GM23338 (cell line): ENCODE results near the gene MBTPS2. TPM values are rescaled to one million over a fixed set of nuclear protein-coding genes. Genes with fewer than 3 reads are reported as not detected.

ENCODE experiments used
- ATAC-seq: fragments of 200-7000 bp; cut with Tn5 transposase; 3 replicates; pipeline ENCODE4 v1.9.1; 2020
- DNase-seq: peaks from one replicate; pipeline ENCODE4 v3.0.0-alpha.2; 2015; ENCODE audit warnings: low spot score
- H2AFZ ChIP-seq: fragments of 200-600 bp; sonication (generic); 2 replicates; pipeline ENCODE4 v1.8.0; 2016; ENCODE audit warnings: antibody characterized with exemption, mild to moderate bottlenecking, moderate library complexity
- H3F3A ChIP-seq: fragments of 200-600 bp; sonication (generic); replicated peaks from 2 replicates; pipeline ENCODE4 v1.8.0; 2017; ENCODE audit warnings: antibody characterized with exemption, mixed run types, low read depth
- H3K27ac ChIP-seq: fragments of 200-600 bp; sonication (generic); 2 replicates; pipeline ENCODE4 v1.6.1; 2016; ENCODE audit warnings: low read depth
- H3K27me3 ChIP-seq: fragments of 200-600 bp; sonication (generic); 2 replicates; pipeline ENCODE4 v1.8.0; 2016; ENCODE audit warnings: mild to moderate bottlenecking, mixed run types, moderate library complexity; ENCODE audit not compliant: insufficient read depth
- H3K36me3 ChIP-seq: fragments of 200-600 bp; sonication (generic); 2 replicates; pipeline ENCODE4 v1.8.0; 2016; ENCODE audit warnings: mild to moderate bottlenecking; ENCODE audit not compliant: insufficient read depth
- H3K4me1 ChIP-seq: fragments of 200-600 bp; sonication (generic); 2 replicates; pipeline ENCODE4 v1.8.0; 2016; ENCODE audit warnings: mild to moderate bottlenecking, moderate library complexity; ENCODE audit not compliant: insufficient read depth
- H3K4me2 ChIP-seq: fragments of 200-600 bp; sonication (generic); 2 replicates; pipeline ENCODE4 v1.7.1; 2017; ENCODE audit warnings: mixed run types
- H3K4me3 ChIP-seq: fragments of 200-600 bp; sonication (generic); 2 replicates; pipeline ENCODE4 v1.6.1; 2016; ENCODE audit warnings: mixed run types
- H3K79me2 ChIP-seq: fragments of 200-600 bp; sonication (generic); replicated peaks from 2 replicates; pipeline ENCODE4 v1.8.0; 2017; ENCODE audit warnings: mild to moderate bottlenecking; ENCODE audit not compliant: insufficient read depth
- H3K9me2 ChIP-seq: fragments of 200-600 bp; sonication (generic); 2 replicates; pipeline ENCODE4 v1.8.0; 2017; ENCODE audit not compliant: insufficient read depth
- H4K20me1 ChIP-seq: fragments of 200-600 bp; sonication (generic); replicated peaks from 2 replicates; pipeline ENCODE4 v1.8.0; 2017; ENCODE audit warnings: mild to moderate bottlenecking; ENCODE audit not compliant: insufficient read depth
- H3K27ac Mint-ChIP-seq: 2 replicates; pipeline ENCODE4 v1.8.0; 2020; ENCODE audit warnings: inconsistent platforms, mild to moderate bottlenecking, moderate library complexity, mixed read lengths
- H3K27me3 Mint-ChIP-seq: 3 replicates; pipeline ENCODE4 v1.8.0; 2022; ENCODE audit warnings: low read depth, mild to moderate bottlenecking, moderate library complexity, mixed read lengths, inconsistent platforms; ENCODE audit not compliant: insufficient read depth, poor library complexity
- H3K36me3 Mint-ChIP-seq: 3 replicates; pipeline ENCODE4 v1.8.0; 2021; ENCODE audit warnings: low read depth, mild to moderate bottlenecking, inconsistent platforms, moderate library complexity, mixed read lengths
- H3K4me1 Mint-ChIP-seq: 3 replicates; pipeline ENCODE4 v1.8.0; 2020; ENCODE audit warnings: mild to moderate bottlenecking, inconsistent platforms, mixed read lengths
- H3K4me3 Mint-ChIP-seq: 3 replicates; pipeline ENCODE4 v1.8.0; 2021; ENCODE audit warnings: moderate library complexity, mild to moderate bottlenecking, inconsistent platforms, mixed read lengths
- H3K9me3 Mint-ChIP-seq: 3 replicates; pipeline ENCODE4 v1.8.0; 2020; ENCODE audit warnings: moderate library complexity, mild to moderate bottlenecking, inconsistent platforms, mixed read lengths
- CREB1 ChIP-seq: fragments of 250-450 bp; sonication (Bioruptor Pico); IDR thresholded peaks from 2 replicates; pipeline ENCODE4 v1.5.0; 2020; ENCODE audit warnings: low read depth, mild to moderate bottlenecking, moderate library complexity
- EZH2 ChIP-seq: fragments of 200-600 bp; sonication (generic); IDR thresholded peaks from one replicate; pipeline ENCODE4 v1.8.0; 2017; ENCODE audit warnings: antibody characterized with exemption, mild to moderate bottlenecking, low read depth; ENCODE audit not compliant: unreplicated experiment
- JUNB ChIP-seq: IDR thresholded peaks from one replicate; pipeline ENCODE4 v1.6.1; 2016; ENCODE audit warnings: antibody characterized with exemption; ENCODE audit not compliant: unreplicated experiment
- NANOG ChIP-seq: IDR thresholded peaks from 2 replicates; pipeline ENCODE4 v1.6.1; 2016; ENCODE audit warnings: antibody characterized with exemption, borderline replicate concordance
- polyA plus RNA-seq: library from polyadenylated mRNA; unstranded; fragments of >200 nt; fragmentation: Nextera tagmentation; extraction: Ambion mirVana; gene quantifications from 2 replicates; pipeline ENCODE4 v1.2.1, GENCODE V29; 2016
- total RNA-seq: library from RNA; depleted of rRNA; stranded (reverse); fragments of >200 nt; shearing (Covaris generic); gene quantifications from 2 replicates; pipeline ENCODE4 v1.2.3, GENCODE V29; 2014
- TF ChIP-seq, protein P1 (sequence below): fragments of 250-450 bp; sonication (Bioruptor Pico); IDR thresholded peaks from 2 replicates; pipeline ENCODE4 v1.5.0; 2020; ENCODE audit warnings: mild to moderate bottlenecking, moderate library complexity
- TF ChIP-seq, protein P2 (sequence below), 2 experiments: fragments of 200-600 bp in 1 of 2; sonication (generic) in 1 of 2; conservative IDR thresholded peaks; 2 replicates each; pipeline versions ENCODE4 v1.5.1 to v1.6.1; 2016 to 2017; ENCODE audit warnings: antibody characterized with exemption in 2 of 2, low read depth in 2 of 2, mild to moderate bottlenecking in 2 of 2, moderate library complexity in 1 of 2

MBTPS2 gene
- total and polyA plus RNA-seq, 2 experiments from 2014 or later = 3.2 to 7.8 TPM

DNA sequence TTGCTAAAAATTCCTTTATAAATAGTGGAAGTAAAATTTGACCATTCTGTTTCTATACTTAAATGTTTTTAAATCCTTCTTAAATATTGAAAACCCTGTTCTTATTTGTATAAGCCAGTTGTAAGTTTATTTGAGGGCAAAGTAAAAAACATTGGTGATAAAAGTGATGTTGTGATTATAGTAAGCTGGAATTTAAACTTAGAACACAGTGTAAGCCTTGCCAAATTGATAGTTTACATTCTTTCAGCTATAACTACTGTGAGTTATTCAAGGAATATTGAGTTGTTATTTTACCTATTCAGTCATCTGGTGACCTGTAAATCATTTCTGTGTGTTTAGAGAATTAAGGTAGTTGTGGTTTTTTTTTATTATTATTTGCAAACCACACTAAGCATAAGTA, 26.0 kb downstream of the MBTPS2 start:
- no peak overlapping the region for H3K4me2 ChIP-seq
- no peaks in the 10 kb centered on the region for H3K36me3 ChIP-seq
- H3K4me1 Mint-ChIP-seq = no peaks in the 10 kb centered on the region
- H3K4me3 ChIP-seq = no peak overlapping the region
- H3K79me2 ChIP-seq = no peaks in the 10 kb centered on the region
- H3K9me3 Mint-ChIP-seq = no peaks in the 10 kb centered on the region
- ATAC-seq = no peak
- H3K27ac Mint-ChIP-seq = no peak overlapping the region
- DNase-seq = no peak
- TF ChIP-seq, protein P1, sequence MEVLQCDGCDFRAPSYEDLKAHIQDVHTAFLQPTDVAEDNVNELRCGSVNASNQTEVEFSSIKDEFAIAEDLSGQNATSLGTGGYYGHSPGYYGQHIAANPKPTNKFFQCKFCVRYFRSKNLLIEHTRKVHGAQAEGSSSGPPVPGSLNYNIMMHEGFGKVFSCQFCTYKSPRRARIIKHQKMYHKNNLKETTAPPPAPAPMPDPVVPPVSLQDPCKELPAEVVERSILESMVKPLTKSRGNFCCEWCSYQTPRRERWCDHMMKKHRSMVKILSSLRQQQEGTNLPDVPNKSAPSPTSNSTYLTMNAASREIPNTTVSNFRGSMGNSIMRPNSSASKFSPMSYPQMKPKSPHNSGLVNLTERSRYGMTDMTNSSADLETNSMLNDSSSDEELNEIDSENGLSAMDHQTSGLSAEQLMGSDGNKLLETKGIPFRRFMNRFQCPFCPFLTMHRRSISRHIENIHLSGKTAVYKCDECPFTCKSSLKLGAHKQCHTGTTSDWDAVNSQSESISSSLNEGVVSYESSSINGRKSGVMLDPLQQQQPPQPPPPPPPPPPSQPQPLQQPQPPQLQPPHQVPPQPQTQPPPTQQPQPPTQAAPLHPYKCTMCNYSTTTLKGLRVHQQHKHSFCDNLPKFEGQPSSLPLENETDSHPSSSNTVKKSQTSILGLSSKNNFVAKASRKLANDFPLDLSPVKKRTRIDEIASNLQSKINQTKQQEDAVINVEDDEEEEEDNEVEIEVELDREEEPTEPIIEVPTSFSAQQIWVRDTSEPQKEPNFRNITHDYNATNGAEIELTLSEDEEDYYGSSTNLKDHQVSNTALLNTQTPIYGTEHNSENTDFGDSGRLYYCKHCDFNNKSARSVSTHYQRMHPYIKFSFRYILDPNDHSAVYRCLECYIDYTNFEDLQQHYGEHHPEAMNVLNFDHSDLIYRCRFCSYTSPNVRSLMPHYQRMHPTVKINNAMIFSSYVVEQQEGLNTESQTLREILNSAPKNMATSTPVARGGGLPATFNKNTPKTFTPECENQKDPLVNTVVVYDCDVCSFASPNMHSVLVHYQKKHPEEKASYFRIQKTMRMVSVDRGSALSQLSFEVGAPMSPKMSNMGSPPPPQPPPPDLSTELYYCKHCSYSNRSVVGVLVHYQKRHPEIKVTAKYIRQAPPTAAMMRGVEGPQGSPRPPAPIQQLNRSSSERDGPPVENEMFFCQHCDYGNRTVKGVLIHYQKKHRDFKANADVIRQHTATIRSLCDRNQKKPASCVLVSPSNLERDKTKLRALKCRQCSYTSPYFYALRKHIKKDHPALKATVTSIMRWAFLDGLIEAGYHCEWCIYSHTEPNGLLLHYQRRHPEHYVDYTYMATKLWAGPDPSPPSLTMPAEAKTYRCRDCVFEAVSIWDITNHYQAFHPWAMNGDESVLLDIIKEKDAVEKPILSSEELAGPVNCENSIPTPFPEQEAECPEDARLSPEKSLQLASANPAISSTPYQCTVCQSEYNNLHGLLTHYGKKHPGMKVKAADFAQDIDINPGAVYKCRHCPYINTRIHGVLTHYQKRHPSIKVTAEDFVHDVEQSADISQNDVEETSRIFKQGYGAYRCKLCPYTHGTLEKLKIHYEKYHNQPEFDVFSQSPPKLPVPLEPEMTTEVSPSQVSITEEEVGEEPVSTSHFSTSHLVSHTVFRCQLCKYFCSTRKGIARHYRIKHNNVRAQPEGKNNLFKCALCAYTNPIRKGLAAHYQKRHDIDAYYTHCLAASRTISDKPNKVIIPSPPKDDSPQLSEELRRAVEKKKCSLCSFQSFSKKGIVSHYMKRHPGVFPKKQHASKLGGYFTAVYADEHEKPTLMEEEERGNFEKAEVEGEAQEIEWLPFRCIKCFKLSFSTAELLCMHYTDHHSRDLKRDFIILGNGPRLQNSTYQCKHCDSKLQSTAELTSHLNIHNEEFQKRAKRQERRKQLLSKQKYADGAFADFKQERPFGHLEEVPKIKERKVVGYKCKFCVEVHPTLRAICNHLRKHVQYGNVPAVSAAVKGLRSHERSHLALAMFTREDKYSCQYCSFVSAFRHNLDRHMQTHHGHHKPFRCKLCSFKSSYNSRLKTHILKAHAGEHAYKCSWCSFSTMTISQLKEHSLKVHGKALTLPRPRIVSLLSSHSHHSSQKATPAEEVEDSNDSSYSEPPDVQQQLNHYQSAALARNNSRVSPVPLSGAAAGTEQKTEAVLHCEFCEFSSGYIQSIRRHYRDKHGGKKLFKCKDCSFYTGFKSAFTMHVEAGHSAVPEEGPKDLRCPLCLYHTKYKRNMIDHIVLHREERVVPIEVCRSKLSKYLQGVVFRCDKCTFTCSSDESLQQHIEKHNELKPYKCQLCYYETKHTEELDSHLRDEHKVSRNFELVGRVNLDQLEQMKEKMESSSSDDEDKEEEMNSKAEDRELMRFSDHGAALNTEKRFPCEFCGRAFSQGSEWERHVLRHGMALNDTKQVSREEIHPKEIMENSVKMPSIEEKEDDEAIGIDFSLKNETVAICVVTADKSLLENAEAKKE (CRISPR knock-in tag) = no peak
- TF ChIP-seq JUNB = no peak
- TF ChIP-seq EZH2 = no peak
- TF ChIP-seq CREB1 (CRISPR knock-in tag) = no peak
- no peak for TF ChIP-seq NANOG
- no peak overlapping the region for H3K4me3 Mint-ChIP-seq
- no peak overlapping the region for H2AFZ ChIP-seq
- no peaks in the 10 kb centered on the region for H3K4me1 ChIP-seq
- H3K27ac ChIP-seq = no peak overlapping the region
- H3K36me3 Mint-ChIP-seq = no peaks in the 10 kb centered on the region
- no peaks in the 10 kb centered on the region for H4K20me1 ChIP-seq
- H3K27me3 Mint-ChIP-seq = no peaks in the 10 kb centered on the region
- H3K27me3 ChIP-seq = no peaks in the 10 kb centered on the region
- H3F3A ChIP-seq = no peaks in the 10 kb centered on the region
- H3K9me2 ChIP-seq = no peaks in the 10 kb centered on the region

DNA sequence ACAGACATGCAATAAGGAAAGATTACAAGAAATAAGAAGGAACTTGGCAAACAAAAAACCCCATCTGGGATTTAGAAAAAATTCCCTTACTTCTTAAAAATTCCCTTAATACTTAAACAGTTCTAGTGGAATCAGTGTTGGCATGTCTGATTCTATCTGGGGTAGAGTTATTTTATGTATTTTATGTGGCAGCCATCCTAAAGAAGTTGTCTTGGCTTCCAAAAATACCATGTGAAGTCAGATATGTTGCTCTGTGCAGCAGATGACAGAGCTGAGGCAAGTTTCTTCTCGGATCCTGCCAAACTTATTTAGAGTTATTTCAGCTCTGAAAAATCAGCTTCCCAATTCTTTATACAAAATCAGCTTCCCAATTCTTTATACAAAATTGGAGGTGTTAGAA, 31.1 kb downstream of the MBTPS2 start:
- no peak overlapping the region for H2AFZ ChIP-seq
- no peaks in the 10 kb centered on the region for H3K9me2 ChIP-seq
- H3K27ac ChIP-seq = no peak overlapping the region
- H3K4me1 ChIP-seq = no peaks in the 10 kb centered on the region
- no peaks in the 10 kb centered on the region for H3K36me3 ChIP-seq
- no peak for ATAC-seq
- Mint-ChIP-seq H3K27ac (no peak overlapping the region), H3K36me3 (no peaks in the 10 kb centered on the region), H3K9me3 (no peaks in the 10 kb centered on the region), H3K27me3 (no peaks in the 10 kb centered on the region), H3K4me1 (no peaks in the 10 kb centered on the region), H3K4me3 (no peak overlapping the region)
- H3K4me2 ChIP-seq = no peak overlapping the region
- no peaks in the 10 kb centered on the region for H4K20me1 ChIP-seq
- H3F3A ChIP-seq = no peaks in the 10 kb centered on the region
- H3K27me3 ChIP-seq = no peaks in the 10 kb centered on the region
- no peak for DNase-seq
- H3K79me2 ChIP-seq = no peaks in the 10 kb centered on the region
- H3K4me3 ChIP-seq = no peak overlapping the region
- TF ChIP-seq, protein P2, sequence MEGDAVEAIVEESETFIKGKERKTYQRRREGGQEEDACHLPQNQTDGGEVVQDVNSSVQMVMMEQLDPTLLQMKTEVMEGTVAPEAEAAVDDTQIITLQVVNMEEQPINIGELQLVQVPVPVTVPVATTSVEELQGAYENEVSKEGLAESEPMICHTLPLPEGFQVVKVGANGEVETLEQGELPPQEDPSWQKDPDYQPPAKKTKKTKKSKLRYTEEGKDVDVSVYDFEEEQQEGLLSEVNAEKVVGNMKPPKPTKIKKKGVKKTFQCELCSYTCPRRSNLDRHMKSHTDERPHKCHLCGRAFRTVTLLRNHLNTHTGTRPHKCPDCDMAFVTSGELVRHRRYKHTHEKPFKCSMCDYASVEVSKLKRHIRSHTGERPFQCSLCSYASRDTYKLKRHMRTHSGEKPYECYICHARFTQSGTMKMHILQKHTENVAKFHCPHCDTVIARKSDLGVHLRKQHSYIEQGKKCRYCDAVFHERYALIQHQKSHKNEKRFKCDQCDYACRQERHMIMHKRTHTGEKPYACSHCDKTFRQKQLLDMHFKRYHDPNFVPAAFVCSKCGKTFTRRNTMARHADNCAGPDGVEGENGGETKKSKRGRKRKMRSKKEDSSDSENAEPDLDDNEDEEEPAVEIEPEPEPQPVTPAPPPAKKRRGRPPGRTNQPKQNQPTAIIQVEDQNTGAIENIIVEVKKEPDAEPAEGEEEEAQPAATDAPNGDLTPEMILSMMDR (conservative IDR thresholded peaks at IDR 0.05; ENCODE audit: low read depth in 2 of 2) = no peak
